Keratinocyte (primary cell): ENCODE results near the gene ERFL. TPM values are rescaled to one million over a fixed set of nuclear protein-coding genes. Genes with fewer than 3 reads are reported as not detected.

Source experiments
- DNase-seq: peaks from one replicate; pipeline ENCODE4 v3.0.0-alpha.2; 2011; ENCODE audit warnings: low read depth, missing footprints, low spot score
- FAIRE-seq: peaks from 2 replicates; lab custom pipeline; 2011; peaks lifted over from hg19 to GRCh38; lab: Jason Lieb, UNC
- H2AFZ ChIP-seq: 2 replicates; pipeline ENCODE4 v1.6.0; 2012; ENCODE audit warnings: low read length, control low read depth, inconsistent platforms; ENCODE audit not compliant: control insufficient read depth
- H3K27ac ChIP-seq: 2 replicates; pipeline ENCODE4 v1.5.1; 2011; ENCODE audit warnings: low read length; ENCODE audit not compliant: control insufficient read depth, insufficient read depth
- H3K27me3 ChIP-seq: 3 replicates; pipeline ENCODE4 v1.6.0; 2011; ENCODE audit warnings: low read length; ENCODE audit not compliant: control insufficient read depth, insufficient read depth; ENCODE audit errors: extremely low read depth
- H3K36me3 ChIP-seq, 2 experiments: 2 replicates in 1 of 2; 3 replicates in 1 of 2; pipeline ENCODE4 v1.5.1; 2011; ENCODE audit warnings: low read length in 2 of 2, mild to moderate bottlenecking in 1 of 2; ENCODE audit not compliant: control insufficient read depth in 2 of 2, insufficient read depth in 2 of 2; ENCODE audit errors: extremely low read depth in 1 of 2
- H3K4me1 ChIP-seq: 3 replicates; pipeline ENCODE4 v1.5.1; 2011; ENCODE audit warnings: low read length; ENCODE audit not compliant: control insufficient read depth, insufficient read depth; ENCODE audit errors: extremely low read depth
- H3K4me2 ChIP-seq: 3 replicates; pipeline ENCODE4 v1.6.0; 2011; ENCODE audit warnings: low read depth, low read length; ENCODE audit not compliant: control insufficient read depth, insufficient read depth; ENCODE audit errors: extremely low read depth
- H3K4me3 ChIP-seq, 3 experiments: fragments of 200-600 bp in 1 of 3; sonication (generic) in 1 of 3; 2 replicates in 2 of 3; 3 replicates in 1 of 3; pipeline ENCODE4 v1.5.1; 2011 to 2016; ENCODE audit warnings: low read length in 3 of 3, mild to moderate bottlenecking in 3 of 3, control low read depth in 2 of 3, inconsistent platforms in 1 of 3, low read depth in 1 of 3, mixed read lengths in 1 of 3, mixed run types in 1 of 3, moderate library complexity in 1 of 3; ENCODE audit not compliant: control insufficient read depth in 2 of 3, insufficient read depth in 2 of 3; ENCODE audit errors: extremely low read depth in 1 of 3
- H3K79me2 ChIP-seq: 2 replicates; pipeline ENCODE4 v1.6.0; 2012; ENCODE audit warnings: low read length; ENCODE audit not compliant: control insufficient read depth, insufficient read depth
- H3K9ac ChIP-seq: 3 replicates; pipeline ENCODE4 v1.6.0; 2011; ENCODE audit warnings: low read length; ENCODE audit not compliant: control insufficient read depth, insufficient read depth; ENCODE audit errors: extremely low read depth
- H3K9me1 ChIP-seq: 3 replicates; pipeline ENCODE4 v1.6.0; 2011; ENCODE audit warnings: low read length; ENCODE audit not compliant: control insufficient read depth, insufficient read depth; ENCODE audit errors: extremely low read depth
- H3K9me3 ChIP-seq: 2 replicates; pipeline ENCODE4 v1.5.1; 2012; ENCODE audit warnings: low read depth, low read length; ENCODE audit not compliant: control insufficient read depth
- H4K20me1 ChIP-seq: 3 replicates; pipeline ENCODE4 v1.6.0; 2011; ENCODE audit warnings: low read length; ENCODE audit not compliant: control insufficient read depth, insufficient read depth; ENCODE audit errors: extremely low read depth
- EZH2 ChIP-seq: IDR thresholded peaks from one replicate; pipeline ENCODE4 v1.6.1; 2012; ENCODE audit warnings: inconsistent platforms, mild to moderate bottlenecking, low read length, moderate library complexity
- dilution Hi-C: fragments of 300-500 bp; cut with MboI; formaldehyde crosslinking; loops from one replicate; pipeline ENCODE4 v1.7.0; 2020; ENCODE audit warnings: low sequenced_read_pairs; ENCODE audit not compliant: extremely low pct_ligation_motif_present
- polyA plus RNA-seq, 5 experiments: library from polyadenylated mRNA; depleted of rRNA in 3 of 5; stranded (reverse) in 3 of 5; stranded (forward) in 1 of 5; unstranded in 1 of 5; fragments of >200 nt; gene quantifications; 1 replicate in 1 of 5; 2 replicates in 3 of 5; 3 replicates in 1 of 5; pipeline versions ENCODE4 v1.2.1 to v1.2.3, GENCODE V29; 2011 to 2012; ENCODE audit warnings: missing spikeins in 2 of 5, low read depth in 1 of 5, low replicate concordance in 1 of 5
- TF ChIP-seq, protein P1 (sequence below), 3 experiments: IDR thresholded peaks in 1 of 3; conservative IDR thresholded peaks in 1 of 3; optimal IDR thresholded peaks in 1 of 3; 2 replicates in 2 of 3; 3 replicates in 1 of 3; pipeline versions ENCODE3 to v1.5.1; 2011; ENCODE audit warnings: low read length in 3 of 3, mild to moderate bottlenecking in 3 of 3, moderate library complexity in 2 of 3, control low read depth in 1 of 3, inconsistent platforms in 1 of 3; ENCODE audit not compliant: insufficient read depth in 2 of 3; ENCODE audit errors: extremely low read depth in 1 of 3

The ERFL gene
- polyA plus RNA-seq, 1 donor (not counting 4 experiments of a cell fraction or from before 2014, with no cell fraction given): not detected

DNA sequence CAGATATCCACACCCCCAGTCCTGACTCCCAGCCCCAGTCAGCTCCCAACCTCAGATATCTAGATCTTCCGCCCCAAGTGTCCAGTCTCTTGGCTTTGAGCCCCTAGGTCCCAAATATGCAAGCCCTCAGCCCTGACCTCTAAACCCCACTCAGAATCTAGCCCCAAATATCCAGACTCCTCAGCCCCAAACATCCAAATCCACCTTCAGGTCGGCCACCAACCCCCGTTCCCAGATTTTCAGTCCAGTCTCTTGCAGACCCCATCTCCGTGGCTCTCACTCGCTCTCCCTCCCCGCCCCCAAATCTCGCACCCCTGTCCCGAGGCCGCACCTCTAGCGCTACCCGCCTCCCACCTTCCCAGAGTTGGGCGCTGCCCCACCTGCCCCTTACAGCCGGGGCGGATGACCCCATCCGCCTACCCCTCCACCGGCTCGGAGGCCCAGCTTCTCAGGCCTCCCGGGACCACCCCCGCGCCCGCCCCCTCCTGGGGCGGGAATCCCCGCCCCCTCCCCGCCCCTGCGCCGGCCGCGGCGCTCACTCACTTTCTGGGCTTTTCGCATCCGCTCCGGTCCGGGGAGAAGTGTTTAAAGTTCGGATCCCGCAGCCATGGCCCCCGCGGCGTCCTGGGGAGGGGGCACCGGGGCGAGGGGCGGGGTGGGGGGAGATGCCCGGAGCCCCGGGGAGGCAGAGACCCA is 604 bp downstream of the ERFL start:
- Histone ChIP-seq H3K27ac (no peak overlapping the region), H3K36me3 (no peaks in the 10 kb centered on the region), H3K79me2 (no peaks in the 10 kb centered on the region), H2AFZ (no peak overlapping the region), H3K4me3 (peak overlapping the region in 2 of 3 experiments; percentile 29 to 56), H4K20me1 (peaks cover 6% of the 10 kb centered on the region), H3K27me3 (peaks cover 94% of the 10 kb centered on the region), H3K9me3 (no peaks in the 10 kb centered on the region), H3K9ac (no peak overlapping the region), H3K4me1 (peaks cover 6% of the 10 kb centered on the region), H3K4me2 (peak overlapping the region; percentile 91), H3K9me1 (no peaks in the 10 kb centered on the region)
- dilution Hi-C loops: no loop called here
- TF ChIP-seq EZH2: peak; percentile 78
- TF ChIP-seq, protein P1, sequence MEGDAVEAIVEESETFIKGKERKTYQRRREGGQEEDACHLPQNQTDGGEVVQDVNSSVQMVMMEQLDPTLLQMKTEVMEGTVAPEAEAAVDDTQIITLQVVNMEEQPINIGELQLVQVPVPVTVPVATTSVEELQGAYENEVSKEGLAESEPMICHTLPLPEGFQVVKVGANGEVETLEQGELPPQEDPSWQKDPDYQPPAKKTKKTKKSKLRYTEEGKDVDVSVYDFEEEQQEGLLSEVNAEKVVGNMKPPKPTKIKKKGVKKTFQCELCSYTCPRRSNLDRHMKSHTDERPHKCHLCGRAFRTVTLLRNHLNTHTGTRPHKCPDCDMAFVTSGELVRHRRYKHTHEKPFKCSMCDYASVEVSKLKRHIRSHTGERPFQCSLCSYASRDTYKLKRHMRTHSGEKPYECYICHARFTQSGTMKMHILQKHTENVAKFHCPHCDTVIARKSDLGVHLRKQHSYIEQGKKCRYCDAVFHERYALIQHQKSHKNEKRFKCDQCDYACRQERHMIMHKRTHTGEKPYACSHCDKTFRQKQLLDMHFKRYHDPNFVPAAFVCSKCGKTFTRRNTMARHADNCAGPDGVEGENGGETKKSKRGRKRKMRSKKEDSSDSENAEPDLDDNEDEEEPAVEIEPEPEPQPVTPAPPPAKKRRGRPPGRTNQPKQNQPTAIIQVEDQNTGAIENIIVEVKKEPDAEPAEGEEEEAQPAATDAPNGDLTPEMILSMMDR (optimal IDR thresholded peaks at IDR 0.05 in 1 of 3, IDR thresholded peaks at IDR 0.05 in 1 of 3, conservative IDR thresholded peaks at IDR 0.05 in 1 of 3; ENCODE audit: extremely low read depth in 1 of 3, insufficient read depth in 2 of 3, low read length in 3 of 3): no peak
- no peak for DNase-seq
- FAIRE-seq: no peak

DNA sequence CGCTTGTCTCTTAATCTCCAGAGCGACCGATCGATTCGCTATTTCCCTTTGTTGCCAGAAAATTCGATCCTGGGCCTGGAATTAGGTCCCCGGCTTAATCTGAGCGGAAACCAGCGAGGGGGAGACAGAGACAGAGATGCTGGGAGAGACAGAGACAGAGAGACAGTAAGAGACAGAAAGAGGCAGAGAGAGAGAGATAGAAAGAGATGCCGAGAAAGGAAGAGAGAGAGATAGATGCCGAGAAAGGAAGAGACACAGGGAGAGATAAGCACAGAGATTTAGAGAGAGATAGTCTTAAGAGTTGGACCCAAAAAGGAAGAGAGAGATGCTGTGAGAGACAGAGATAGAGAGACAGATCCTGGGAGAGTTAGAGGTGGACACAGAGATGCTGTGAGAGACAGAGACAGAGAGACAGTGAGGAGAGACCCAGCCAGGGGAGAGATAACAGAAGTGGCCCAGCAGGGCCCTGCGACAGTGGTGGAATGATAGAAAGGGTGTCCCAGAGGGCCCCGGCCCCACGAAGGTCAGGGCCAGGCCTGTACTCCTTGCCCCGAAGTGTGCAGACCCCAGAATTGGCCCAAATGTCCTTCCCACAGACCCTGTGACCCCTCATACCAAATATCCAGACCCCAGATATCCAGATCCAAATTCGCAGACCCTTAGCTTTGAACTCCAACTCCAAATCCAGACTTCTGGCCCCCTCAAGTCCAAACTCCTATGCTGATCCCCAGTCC is 1.3 kb downstream of the ERFL start:
- Histone ChIP-seq H3K4me2 (no peak overlapping the region), H3K27ac (no peak overlapping the region), H3K27me3 (peaks cover 94% of the 10 kb centered on the region), H3K79me2 (no peaks in the 10 kb centered on the region), H3K9ac (no peak overlapping the region), H3K9me3 (no peaks in the 10 kb centered on the region), H2AFZ (no peak overlapping the region), H4K20me1 (peaks cover 6% of the 10 kb centered on the region), H3K9me1 (no peaks in the 10 kb centered on the region), H3K4me1 (peaks cover 6% of the 10 kb centered on the region), H3K36me3 (no peaks in the 10 kb centered on the region), H3K4me3 (no peak overlapping the region)
- DNase-seq (no peak), FAIRE-seq (no peak)
- dilution Hi-C loops: no loop called here
- peak; percentile 90 for TF ChIP-seq EZH2
- TF ChIP-seq, protein P1 (optimal IDR thresholded peaks at IDR 0.05 in 1 of 3, IDR thresholded peaks at IDR 0.05 in 1 of 3, conservative IDR thresholded peaks at IDR 0.05 in 1 of 3; ENCODE audit: extremely low read depth in 1 of 3, insufficient read depth in 2 of 3, low read length in 3 of 3): no peak
